ENCODE measurements around the gene SOX5. TPM values are rescaled to one million over a fixed set of nuclear protein-coding genes. Genes with fewer than 3 reads are reported as not detected.

The SOX5 gene
- total and polyA plus RNA-seq, 2 of the 8 experiments (the other 6 are each of a cell fraction or from before 2014, with no cell fraction given) = 2.2 to 2.6 TPM

GRCh38 chr12:23556661-23557060 lies 392.8 kb downstream of the SOX5 start (continued):
- TF ChIP-seq ATF3 (IDR thresholded peaks at IDR 0.05; ENCODE audit: insufficient read depth, low read depth, low read length) (no peak), CEBPB (IDR thresholded peaks at IDR 0.05; ENCODE audit: low read depth, low read length) (no peak)
